Motor neuron (in vitro differentiated cells): ENCODE data around the gene ZNF835. TPM values are rescaled to one million over a fixed set of nuclear protein-coding genes. Genes with fewer than 3 reads are reported as not detected.

Source experiments
- ATAC-seq, 8 experiments: fragments of 200-7000 bp; cut with Tn5 transposase; replicated peaks in 6 of 8; 2 replicates each; pipeline ENCODE4 v1.8.0; 2021; ENCODE audit warnings: mild to moderate bottlenecking in 8 of 8, moderate library complexity in 8 of 8
- H3K27ac ChIP-seq, 2 donors: fragments of 250-450 bp; sonication (Bioruptor Pico); 2 replicates each; pipeline ENCODE4 v1.9.0; 2021; ENCODE audit warnings: antibody characterized with exemption in 2 of 2, mild to moderate bottlenecking in 2 of 2, moderate library complexity in 1 of 2
- H3K4me1 ChIP-seq, 2 donors: fragments of 250-450 bp; sonication (Bioruptor Pico); replicated peaks in 1 of 2; 2 replicates each; pipeline ENCODE4 v1.6.1; 2021; ENCODE audit warnings: antibody characterized with exemption in 2 of 2, mild to moderate bottlenecking in 2 of 2, moderate library complexity in 1 of 2
- H3K4me3 ChIP-seq, 5 donors: fragments of 250-450 bp; sonication (Bioruptor Pico); 2 replicates each; pipeline ENCODE4 v1.9.0; 2021; ENCODE audit warnings: antibody characterized with exemption in 5 of 5, mild to moderate bottlenecking in 5 of 5, moderate library complexity in 4 of 5
- WGBS, 10 experiments: fragments of 450-650 bp; shearing (Covaris generic); methylation state at CpG; one replicate each; pipeline ENCODE4 v1.0.0; 2022; 5-methylcytosine and 5-hydroxymethylcytosine counted together
- in situ Hi-C, 9 experiments: fragments of 400-800 bp; cut with MboI; loops; one replicate each; pipeline ENCODE4 v1.15.0; 2021; ENCODE audit warnings: low sequenced_read_pairs in 9 of 9, low pct_unique_long_range_greater_than_20kb in 2 of 9; ENCODE audit not compliant: unreplicated experiment in 9 of 9
- total RNA-seq, 8 experiments: library from RNA; unstranded; fragments of 300-600 nt; gene quantifications; 2 replicates each; pipeline versions ENCODE4 v1.2.3 to v1.2.4, GENCODE V29; 2022

The ZNF835 gene
- total RNA-seq, 8 experiments from 2014 or later = 0.05 to 4.8 (median 0.23) TPM; not detected in 2

DNA sequence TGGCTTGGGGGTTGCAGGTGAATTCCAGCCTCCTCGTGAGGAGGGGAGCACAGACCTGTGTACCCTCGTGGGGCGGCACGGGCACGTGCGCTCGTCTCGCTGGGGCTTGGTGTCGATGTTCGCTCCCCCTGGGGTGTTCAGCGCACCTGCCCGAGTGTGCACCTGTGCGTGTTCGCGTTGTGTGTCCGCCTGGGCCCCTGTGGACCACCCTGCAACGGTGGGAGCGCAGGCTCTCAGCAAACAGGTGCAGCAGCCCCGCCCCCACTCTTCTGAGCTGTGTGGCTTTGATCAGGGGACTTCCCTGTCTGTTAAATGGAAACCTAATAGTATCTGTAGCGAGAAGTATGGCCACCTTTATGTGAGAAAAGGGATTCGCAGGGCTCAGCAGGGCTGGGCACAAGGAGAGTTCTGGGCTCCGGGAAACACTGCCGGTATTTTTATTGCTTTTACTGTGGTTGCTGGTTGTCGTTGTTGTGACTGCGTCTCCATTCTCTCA is 28.0 kb downstream of the ZNF835 start:
- Histone ChIP-seq H3K4me3 (no peak overlapping the region), H3K27ac (no peak overlapping the region), H3K4me1 (peaks cover 0 to 8% of the 10 kb centered on the region in 2 donors)
- 0 to 93% (median 45%) methylated on average over 1 to 5 of the region's 25 CpGs; no CpG with 5 or more reads in 4 of the 10 experiments for WGBS, 10 experiments
- in situ Hi-C loops = no loop called here
- ATAC-seq = peak in 1 of 8 experiments; percentile 4

- WGBS, 10 experiments = 0 to 81% (median 55%) methylated on average over 1 to 6 of the region's 60 CpGs; no CpG with 5 or more reads in 7 of the 10 experiments
- no peak for ATAC-seq
- peaks cover 0 to 8% of the 10 kb centered on the region in 2 donors for H3K4me1 ChIP-seq
- in situ Hi-C loops = no loop called here
- no peak within 1 kb of the TSS for H3K4me3 ChIP-seq
- H3K27ac ChIP-seq = no peak within 1 kb of the TSS
Measured at GRCh38 chr19:56642711-56643459, 28.7 kb downstream of the ZNF835 start, which contains the start of gene SMIM17. Gene SMIM17, plus strand, starts transcription at chr19:56643159. Its CDS starts 2,509 bp downstream, at chr19:56645668.

DNA sequence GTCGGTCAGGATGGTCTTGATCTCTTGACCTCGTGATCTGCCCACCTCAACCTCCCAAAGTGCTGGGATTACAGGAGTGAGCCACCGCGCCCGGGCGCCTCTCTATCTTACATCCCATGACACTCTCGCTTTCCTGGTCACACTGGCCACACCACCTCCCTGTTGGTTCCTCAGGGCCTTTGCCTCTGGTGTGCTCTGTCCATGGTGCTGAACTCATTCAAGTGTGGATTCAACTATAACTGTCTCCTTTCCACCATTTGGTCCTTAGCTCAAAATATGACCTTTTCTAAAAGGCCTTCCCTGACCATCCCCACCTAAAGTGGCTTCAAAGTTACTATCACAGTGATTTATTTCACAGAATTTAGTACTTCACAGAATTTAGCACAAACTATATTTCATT is 32.3 kb downstream of the ZNF835 start:
- Histone ChIP-seq H3K4me3 (no peak overlapping the region), H3K4me1 (peaks cover 0 to 7% of the 10 kb centered on the region in 2 donors), H3K27ac (no peak overlapping the region)
- ATAC-seq = no peak
- 40 to 98% (median 86%) methylated on average over 2 to 7 of the region's 7 CpGs; no CpG with 5 or more reads in 6 of the 10 experiments for WGBS, 10 experiments
- in situ Hi-C loops = no loop called here

GRCh38 chr19:56637976-56638555 is 33.5 kb downstream of the ZNF835 start:
- no peak overlapping the region for H3K4me3 ChIP-seq
- in situ Hi-C loops = no loop called here
- H3K4me1 ChIP-seq = no peaks in the 10 kb centered on the region
- H3K27ac ChIP-seq = no peak overlapping the region
- WGBS, 10 experiments = 0 to 33% (median 17%) methylated on average over 1 to 10 of the region's 21 CpGs; no CpG with 5 or more reads in 4 of the 10 experiments
- peak; percentile 38 to 92 (median 72) for ATAC-seq

DNA sequence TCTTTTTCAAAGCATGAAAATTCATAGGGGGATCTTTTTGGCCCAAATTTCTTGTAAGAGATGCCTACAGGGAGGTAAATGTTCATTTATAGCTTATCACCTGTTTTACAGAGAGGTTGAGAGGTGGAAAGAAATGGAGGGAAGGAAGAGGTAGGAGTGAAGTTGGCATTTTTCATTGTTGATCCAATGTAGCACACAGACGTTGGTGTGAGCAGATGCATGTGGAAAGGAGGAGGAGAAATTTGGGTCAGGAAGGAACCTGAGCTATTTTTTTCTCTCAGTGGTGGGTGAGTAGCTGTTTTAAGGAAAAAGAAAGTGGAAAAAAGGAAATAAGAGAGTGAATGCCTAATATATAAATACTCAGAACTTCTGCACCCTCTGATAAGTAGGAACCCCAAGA is 38.5 kb downstream of the ZNF835 start:
- no peak overlapping the region for H3K27ac ChIP-seq
- in situ Hi-C loops = no loop called here
- ATAC-seq = no peak
- no peaks in the 10 kb centered on the region for H3K4me1 ChIP-seq
- H3K4me3 ChIP-seq = no peak overlapping the region
- 0 to 33% (median 0%) methylated on average over 1 of the region's 1 CpG; no CpG with 5 or more reads in 4 of the 10 experiments for WGBS, 10 experiments

- ATAC-seq = no peak
- in situ Hi-C loops = no loop called here
- WGBS, 10 experiments = 60 to 100% (median 92%) methylated on average over 1 to 7 of the region's 9 CpGs; no CpG with 5 or more reads in 1 of the 10 experiments
- H3K4me3 ChIP-seq = no peak overlapping the region
- H3K27ac ChIP-seq = no peak overlapping the region
- H3K4me1 ChIP-seq = no peaks in the 10 kb centered on the region
Measured at GRCh38 chr19:56625708-56626107, 45.8 kb downstream of the ZNF835 start.

- in situ Hi-C loops = no loop called here
- no peaks in the 10 kb centered on the region for H3K4me1 ChIP-seq
- H3K4me3 ChIP-seq = no peak overlapping the region
- no peak overlapping the region for H3K27ac ChIP-seq
- ATAC-seq = no peak
- 13 to 100% (median 74%) methylated on average over 1 to 7 of the region's 9 CpGs for WGBS, 10 experiments
Measured at GRCh38 chr19:56623006-56623405, 48.6 kb downstream of the ZNF835 start.

DNA sequence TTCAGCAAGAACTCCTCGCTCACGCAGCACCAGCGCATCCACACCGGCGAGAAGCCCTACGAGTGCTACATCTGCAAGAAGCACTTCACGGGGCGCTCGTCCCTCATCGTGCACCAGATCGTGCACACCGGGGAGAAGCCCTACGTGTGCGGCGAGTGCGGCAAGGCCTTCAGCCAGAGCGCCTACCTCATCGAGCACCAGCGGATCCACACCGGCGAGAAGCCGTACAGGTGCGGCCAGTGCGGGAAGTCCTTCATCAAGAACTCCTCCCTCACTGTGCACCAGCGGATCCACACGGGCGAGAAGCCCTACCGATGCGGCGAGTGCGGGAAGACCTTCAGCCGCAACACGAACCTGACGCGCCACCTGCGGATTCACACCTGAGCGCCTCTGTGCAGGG is 49.2 kb downstream of the ZNF835 start:
- in situ Hi-C loops = no loop called here
- ATAC-seq = no peak
- 94 to 97% methylated on average over 5 to 9 of the region's 37 CpGs; no CpG with 5 or more reads in 8 of the 10 experiments for WGBS, 10 experiments

GRCh38 chr19:56619121-56619520 is 52.4 kb downstream of the ZNF835 start:
- 13 to 100% (median 75%) methylated on average over 1 to 7 of the region's 8 CpGs; no CpG with 5 or more reads in 1 of the 10 experiments for WGBS, 10 experiments
- H3K27ac ChIP-seq = no peak overlapping the region
- in situ Hi-C loops = no loop called here
- H3K4me3 ChIP-seq = no peak overlapping the region
- H3K4me1 ChIP-seq = no peaks in the 10 kb centered on the region
- ATAC-seq = no peak

More for the DNA sequence above, 49.2 kb downstream of the ZNF835 start:
- Histone ChIP-seq H3K4me1 (no peaks in the 10 kb centered on the region), H3K27ac (no peak overlapping the region), H3K4me3 (no peak overlapping the region)

DNA sequence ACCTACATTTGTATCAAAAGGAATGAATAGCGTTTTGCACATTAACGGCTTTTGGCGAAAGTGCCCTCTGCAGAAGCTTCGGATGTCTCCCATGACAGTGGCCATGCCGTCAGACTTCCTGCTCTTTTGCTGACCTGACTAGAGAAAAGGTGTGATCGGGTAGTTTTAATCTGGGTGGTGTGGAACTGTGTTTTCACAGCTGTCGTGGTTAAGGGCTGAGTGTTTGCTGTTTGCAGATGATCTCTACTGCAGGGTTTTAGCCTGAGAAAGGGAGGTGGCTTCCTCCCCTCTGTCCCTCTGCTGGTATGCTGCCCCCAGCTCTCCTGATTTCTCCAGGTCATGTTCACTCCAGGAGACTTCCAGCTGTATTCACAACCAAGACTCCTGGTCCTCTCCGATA is 54.0 kb downstream of the ZNF835 start:
- no peak for ATAC-seq
- no peaks in the 10 kb centered on the region for H3K4me1 ChIP-seq
- in situ Hi-C loops = no loop called here
- WGBS, 10 experiments = 61 to 100% (median 89%) methylated on average over 3 to 7 of the region's 8 CpGs; no CpG with 5 or more reads in 1 of the 10 experiments
- no peak overlapping the region for H3K27ac ChIP-seq
- H3K4me3 ChIP-seq = no peak overlapping the region

DNA sequence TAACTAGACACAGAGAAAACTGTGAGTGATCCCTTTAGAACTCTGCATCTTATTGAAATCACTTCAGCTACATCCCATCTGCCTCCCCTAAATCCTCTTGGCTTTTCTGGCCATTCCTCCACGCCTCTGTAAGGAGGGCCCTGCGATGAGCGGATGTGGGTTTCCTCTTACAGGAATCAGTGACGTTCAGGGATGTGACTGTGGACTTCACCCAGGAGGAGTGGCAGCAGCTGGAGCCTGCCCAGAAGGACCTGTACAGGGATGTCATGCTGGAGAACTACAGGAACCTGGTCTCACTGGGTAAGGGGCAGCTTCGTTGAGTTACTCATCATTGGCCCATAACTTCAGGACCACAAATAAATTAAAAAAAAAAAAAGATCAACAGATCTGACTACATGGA is 57.9 kb downstream of the ZNF835 start:
- no peak for ATAC-seq
- no peaks in the 10 kb centered on the region for H3K4me1 ChIP-seq
- in situ Hi-C loops = no loop called here
- H3K4me3 ChIP-seq = no peak overlapping the region
- no peak overlapping the region for H3K27ac ChIP-seq
- WGBS, 10 experiments = 0 to 100% (median 68%) methylated on average over 1 to 5 of the region's 5 CpGs; no CpG with 5 or more reads in 3 of the 10 experiments

DNA sequence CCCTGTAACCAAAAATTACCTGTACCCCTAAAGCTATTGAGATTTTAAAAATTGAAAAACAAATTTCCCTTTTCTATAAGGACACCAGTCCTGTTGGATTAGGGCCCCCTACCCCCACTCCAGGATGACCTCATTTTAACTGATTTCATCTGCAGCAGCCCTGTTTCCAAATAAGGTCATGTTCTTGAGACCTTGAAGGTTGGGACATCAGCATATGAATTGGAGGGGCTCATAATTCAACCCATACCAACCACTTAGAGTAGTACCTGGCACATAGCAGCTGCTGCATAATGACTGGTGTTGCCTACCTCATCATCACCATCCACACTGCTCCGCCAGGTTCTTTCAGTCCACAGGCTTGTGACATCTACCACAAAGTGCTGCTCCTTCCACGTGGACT is 58.8 kb downstream of the ZNF835 start:
- 0 to 94% (median 75%) methylated on average over 1 to 2 of the region's 2 CpGs; no CpG with 5 or more reads in 4 of the 10 experiments for WGBS, 10 experiments
- ATAC-seq = no peak
- H3K27ac ChIP-seq = no peak overlapping the region
- no peaks in the 10 kb centered on the region for H3K4me1 ChIP-seq
- H3K4me3 ChIP-seq = no peak overlapping the region
- in situ Hi-C loops = no loop called here
